GM20000 (cell line): ENCODE measurements around the gene KRTAP25-1.

Experiments
- DNase-seq: peaks from one replicate; pipeline ENCODE4 v3.0.0; 2012; ENCODE audit warnings: low spot score
- TF ChIP-seq, protein P1 (sequence below): IDR thresholded peaks from 2 replicates; pipeline ENCODE4 v1.5.1; 2012; ENCODE audit warnings: mild to moderate bottlenecking, control low read depth; ENCODE audit errors: extremely low read depth, missing control alignments

The KRTAP25-1 gene

GRCh38 chr21:30251781-30252180, 37.5 kb downstream of the KRTAP25-1 start:
- TF ChIP-seq, protein P1, sequence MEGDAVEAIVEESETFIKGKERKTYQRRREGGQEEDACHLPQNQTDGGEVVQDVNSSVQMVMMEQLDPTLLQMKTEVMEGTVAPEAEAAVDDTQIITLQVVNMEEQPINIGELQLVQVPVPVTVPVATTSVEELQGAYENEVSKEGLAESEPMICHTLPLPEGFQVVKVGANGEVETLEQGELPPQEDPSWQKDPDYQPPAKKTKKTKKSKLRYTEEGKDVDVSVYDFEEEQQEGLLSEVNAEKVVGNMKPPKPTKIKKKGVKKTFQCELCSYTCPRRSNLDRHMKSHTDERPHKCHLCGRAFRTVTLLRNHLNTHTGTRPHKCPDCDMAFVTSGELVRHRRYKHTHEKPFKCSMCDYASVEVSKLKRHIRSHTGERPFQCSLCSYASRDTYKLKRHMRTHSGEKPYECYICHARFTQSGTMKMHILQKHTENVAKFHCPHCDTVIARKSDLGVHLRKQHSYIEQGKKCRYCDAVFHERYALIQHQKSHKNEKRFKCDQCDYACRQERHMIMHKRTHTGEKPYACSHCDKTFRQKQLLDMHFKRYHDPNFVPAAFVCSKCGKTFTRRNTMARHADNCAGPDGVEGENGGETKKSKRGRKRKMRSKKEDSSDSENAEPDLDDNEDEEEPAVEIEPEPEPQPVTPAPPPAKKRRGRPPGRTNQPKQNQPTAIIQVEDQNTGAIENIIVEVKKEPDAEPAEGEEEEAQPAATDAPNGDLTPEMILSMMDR = no peak
- DNase-seq = no peak

DNA sequence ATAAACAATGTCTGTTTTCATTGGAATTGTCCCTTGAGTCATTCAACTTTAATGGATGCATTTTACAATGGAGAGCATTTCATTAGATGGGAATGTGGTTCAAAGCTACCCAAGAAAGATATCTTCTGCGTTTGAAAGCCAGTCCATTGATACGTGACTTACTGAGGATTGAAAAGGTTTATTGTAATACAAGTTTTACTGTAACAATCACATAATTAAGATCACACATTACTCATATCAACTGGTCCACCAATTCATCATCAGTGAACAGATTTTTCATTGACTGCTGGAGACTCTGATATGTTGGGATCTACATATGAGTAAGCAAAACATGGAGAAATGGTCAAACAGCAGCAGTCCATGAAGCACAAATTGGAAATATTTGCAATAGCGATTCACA, 39.4 kb downstream of the KRTAP25-1 start:
- DNase-seq = no peak
- TF ChIP-seq, protein P1 = no peak

DNA sequence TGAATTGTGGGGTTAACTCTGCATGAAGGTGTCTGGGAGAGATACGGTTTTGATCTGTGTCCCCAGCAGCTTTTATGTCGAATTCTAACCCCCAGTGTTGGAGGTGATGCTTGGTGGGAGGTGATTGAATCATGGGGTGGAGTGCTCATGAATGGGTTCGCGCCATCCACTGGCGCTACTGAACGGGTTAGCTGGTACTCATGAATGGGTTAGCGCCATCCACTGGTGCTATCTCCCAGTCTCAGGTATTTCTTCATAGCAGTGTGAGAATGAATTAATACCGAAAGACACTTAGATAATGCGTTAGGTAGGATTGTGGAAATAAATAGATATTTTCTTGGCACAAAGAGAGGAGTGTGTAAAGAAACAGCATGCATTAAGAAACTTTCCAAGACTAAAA, 40.5 kb downstream of the KRTAP25-1 start:
- DNase-seq = no peak
- TF ChIP-seq, protein P1 = no peak

DNA sequence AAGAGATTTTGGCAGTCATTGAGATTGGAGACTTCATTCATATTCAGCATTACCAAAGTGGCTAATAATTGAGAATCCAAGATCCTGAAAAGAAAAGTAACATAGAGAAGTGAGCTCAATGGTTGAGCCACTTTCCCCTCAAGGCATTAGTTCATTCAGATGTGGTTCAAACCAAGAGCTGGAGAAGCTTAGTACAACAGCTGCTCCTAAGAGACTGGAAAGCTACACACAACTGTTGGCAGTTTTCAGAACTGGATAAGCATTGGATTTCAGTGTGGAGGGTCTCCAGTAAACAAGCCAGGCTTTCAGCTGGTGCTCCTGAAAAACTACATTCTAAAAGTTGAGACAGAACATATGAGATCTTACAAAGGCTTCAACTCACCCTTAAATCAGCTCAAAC, 44.3 kb downstream of the KRTAP25-1 start:
- TF ChIP-seq, protein P1 = no peak
- DNase-seq = no peak

DNA sequence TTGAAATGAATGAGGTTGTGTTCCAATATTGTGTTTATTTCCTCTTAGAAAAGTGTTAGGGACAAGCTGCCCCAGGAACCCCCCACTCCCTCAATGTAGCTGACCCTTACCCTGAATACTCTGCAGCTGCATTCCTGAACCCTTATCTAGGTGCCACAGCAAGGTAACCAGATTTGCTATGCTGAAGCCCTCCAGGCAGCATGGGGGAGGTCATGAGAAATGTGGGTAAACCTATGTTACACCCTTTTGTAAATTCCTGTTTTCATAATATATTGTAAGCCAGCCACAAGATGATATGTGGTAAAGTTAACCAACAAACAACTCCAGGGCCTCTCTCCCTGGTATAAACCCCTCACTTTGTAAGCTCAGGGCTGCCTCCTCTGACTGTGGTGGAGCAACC, 45.6 kb downstream of the KRTAP25-1 start:
- DNase-seq = no peak
- TF ChIP-seq, protein P1 = no peak

DNA sequence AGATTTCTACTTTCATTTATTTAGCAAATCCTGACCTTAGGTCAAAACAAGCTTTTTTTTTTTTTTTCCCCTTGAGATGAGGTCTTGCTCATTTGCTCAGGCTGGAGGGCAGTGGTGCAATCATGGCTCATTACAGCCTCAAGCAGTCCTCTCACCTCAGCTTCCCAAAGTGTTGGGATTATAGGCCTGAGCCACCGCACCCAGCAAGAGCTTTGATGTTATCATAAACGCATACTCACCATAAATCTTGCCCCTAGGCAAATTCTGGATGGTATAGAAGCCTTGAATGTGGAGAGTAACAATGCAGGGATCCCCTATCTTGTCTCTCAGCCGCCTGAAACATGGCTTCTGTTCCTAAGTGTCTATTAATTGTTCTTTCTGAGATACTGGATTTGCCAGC, 48.7 kb downstream of the KRTAP25-1 start:
- TF ChIP-seq, protein P1 = no peak
- no peak for DNase-seq
